ENCODE results near the gene UBAC1. TPM values are rescaled to one million over a fixed set of nuclear protein-coding genes. Genes with fewer than 3 reads are reported as not detected.

The UBAC1 gene
- total and polyA plus RNA-seq, 9 of the 15 experiments (the other 6 are each of a cell fraction or from before 2014, with no cell fraction given), result 94.0 to 399 (median 228) TPM

- FAIRE-seq (no peak), DNase-seq (ENCODE audit: extremely low read depth in 1 of 4, low spot score in 3 of 4) (no peak), ATAC-seq (no peak)
- peaks cover 7 to 62% of the 10 kb centered on the region in 2 experiments for H3K4me1 ChIP-seq (replicated peaks in 1 of 2; ENCODE audit: control insufficient read depth in 2 of 2, insufficient read depth in 2 of 2, low read length in 2 of 2)
- no peaks in the 10 kb centered on the region for H3K79me2 ChIP-seq (ENCODE audit: control insufficient read depth, insufficient read depth, low read length)
- H2AFZ ChIP-seq (ENCODE audit: low read depth, low read length), result no peak overlapping the region
- intact Hi-C loops (cut with micrococcal nuclease) (no loop called here), in situ Hi-C loops (cut with MboI) (no loop called here)
- no TSS peak for BruUV-seq (replicated peaks)
- H3K27ac ChIP-seq (ENCODE audit: extremely low read depth, low read depth, low read length), result no peak overlapping the region
- ChIA-PET CTCF (ENCODE audit: low intra/inter-chr PET ratio) (no interaction called here), POLR2A (interaction anchor here (1.4 kb wide), 1 partner anchor 8 kb away, joined by 6 read pairs; no protein-coding TSS in a partner anchor)
- peaks cover 18% of the 10 kb centered on the region for H3K9me1 ChIP-seq (ENCODE audit: control insufficient read depth, insufficient read depth, low read length)
- peaks cover 25% of the 10 kb centered on the region; the same call in 1 of the 3 replicates for H3K36me3 ChIP-seq (ENCODE audit: control insufficient read depth, insufficient read depth, low read length)
- WGBS (ENCODE audit: insufficient coverage, low coverage, missing lambda C conversion rate), result 72% methylated on average over 5 of the region's 7 CpGs
- H4K20me1 ChIP-seq (replicated peaks; ENCODE audit: control insufficient read depth, insufficient read depth, low read length), result no peaks in the 10 kb centered on the region; the same call in 1 of the 2 replicates
- H3K4me2 ChIP-seq (ENCODE audit: insufficient read depth, low read length), result no peak overlapping the region
- H3K9me3 ChIP-seq (replicated peaks; ENCODE audit: control insufficient read depth, insufficient read depth, low read depth, low read length), result no peaks in the 10 kb centered on the region
- no peak for TF ChIP-seq CREBBP (IDR thresholded peaks at IDR 0.05; ENCODE audit: low read depth, low read length)
- TF ChIP-seq PRMT5 (CRISPR knock-in tag; IDR thresholded peaks at IDR 0.05), result no peak
- TF ChIP-seq ZNF57 (CRISPR knock-in tag; IDR thresholded peaks at IDR 0.05), result no peak
- no peak for TF ChIP-seq DNMT1 (IDR thresholded peaks at IDR 0.05)
- no peak for TF ChIP-seq CREB3 (tag; conservative IDR thresholded peaks at IDR 0.05; ENCODE audit: low read depth)
- TF ChIP-seq ELF4 (CRISPR knock-in tag; IDR thresholded peaks at IDR 0.05), result no peak
- TF ChIP-seq CLOCK (CRISPR knock-in tag; IDR thresholded peaks at IDR 0.05; ENCODE audit: borderline replicate concordance), result no peak
- H3K9ac ChIP-seq (ENCODE audit: insufficient read depth in 1 of 2, low read depth in 2 of 2, low read length in 2 of 2), result no peak overlapping the region
- no peak overlapping the region for H3K4me3 ChIP-seq
- H3K27me3 ChIP-seq (ENCODE audit: control insufficient read depth in 2 of 2, insufficient read depth in 2 of 2, low read length in 2 of 2), result no peaks in the 10 kb centered on the region
Measured at GRCh38 chr9:136006169-136006568, 45.0 kb upstream of the UBAC1 start.
